Transverse colon (tissue), 4 donors: ENCODE results near the gene FIBCD1. TPM values are rescaled to one million over a fixed set of nuclear protein-coding genes. Genes with fewer than 3 reads are reported as not detected.
A peak's percentile ranks its signal among the peaks of the same experiment; 100 is the strongest.

Experiments
- DNase-seq: peaks from one replicate; pipeline ENCODE4 v3.0.0-alpha.2; 2019
- H3K27ac ChIP-seq, 4 donors: fragments of 200-600 bp; sonication (generic); 2 replicates each; pipeline ENCODE4 v1.5.1; 2016 to 2018; ENCODE audit warnings: inconsistent platforms in 4 of 4
- H3K27me3 ChIP-seq: fragments of 200-600 bp; sonication (generic); 2 replicates; pipeline ENCODE4 v1.5.1; 2017; ENCODE audit warnings: inconsistent platforms
- H3K36me3 ChIP-seq, 4 donors: fragments of 200-600 bp; sonication (generic); 2 replicates each; pipeline ENCODE4 v1.5.1; 2017 to 2019; ENCODE audit warnings: inconsistent platforms in 4 of 4
- H3K4me1 ChIP-seq, 4 donors: fragments of 200-600 bp; sonication (generic); 2 replicates each; pipeline ENCODE4 v1.5.1; 2017 to 2020; ENCODE audit warnings: inconsistent platforms in 4 of 4
- H3K4me3 ChIP-seq, 4 donors: fragments of 200-600 bp; sonication (generic); 1 replicate in 1 of 4; 2 replicates in 3 of 4; pipeline versions ENCODE4 v1.5.1 to v1.6.1; 2017 to 2019; ENCODE audit warnings: inconsistent platforms in 4 of 4
- H3K9me3 ChIP-seq, 2 donors: fragments of 200-600 bp; sonication (generic); 2 replicates each; pipeline ENCODE4 v1.5.1; 2017 to 2019; ENCODE audit warnings: inconsistent platforms in 2 of 2
- EP300 ChIP-seq: sonication (generic); formaldehyde crosslinking; IDR thresholded peaks from one replicate; pipeline ENCODE4 v1.6.1; 2017; ENCODE audit warnings: antibody characterized with exemption, low read depth
- POLR2A ChIP-seq: fragments of 450-650 bp; IDR thresholded peaks from one replicate; pipeline ENCODE4 v1.6.1; 2016; ENCODE audit warnings: antibody characterized with exemption, mild to moderate bottlenecking, moderate library complexity
- POLR2AphosphoS5 ChIP-seq, 3 donors: sonication (generic); formaldehyde crosslinking; IDR thresholded peaks; one replicate each; pipeline ENCODE4 v1.6.1; 2016; ENCODE audit warnings: antibody characterized with exemption in 3 of 3
- WGBS, 2 donors: methylation state at CpG; one replicate each; pipeline ENCODE4 v1.1.5; 2018; ENCODE audit warnings: low coverage in 1 of 2; 5-methylcytosine and 5-hydroxymethylcytosine counted together
- in situ Hi-C, 4 donors: fragments of 200-750 bp; cut with MboI; loops; one replicate each; pipeline versions ENCODE4 v1.15.0 to v1.15.1; 2017; ENCODE audit warnings: low sequenced_read_pairs in 3 of 4, low pct_ligation_motif_present in 1 of 4, low pct_unique_long_range_greater_than_20kb in 1 of 4
- intact Hi-C: fragments of 100-400 bp; cut with DNase I; formaldehyde crosslinking; loops from one replicate; pipeline ENCODE4 v1.15.1; 2023; ENCODE audit warnings: low total_unique reads
- total RNA-seq, 4 donors: library from RNA; depleted of rRNA; stranded (reverse); fragments of >200 nt; gene quantifications; one replicate each; pipeline ENCODE4 v1.1.0, GENCODE V29; 2016
- TF ChIP-seq, protein P1 (sequence below), 5 experiments: fragments of 200-600 bp in 3 of 5; fragments of 450-650 bp in 2 of 5; sonication (generic) in 3 of 5; IDR thresholded peaks; 1 replicate in 2 of 5; 2 replicates in 3 of 5; pipeline ENCODE4 v1.5.1; 2016 to 2017; ENCODE audit warnings: antibody characterized with exemption in 5 of 5, inconsistent platforms in 3 of 5, mild to moderate bottlenecking in 2 of 5, moderate library complexity in 1 of 5

The FIBCD1 gene
- total RNA-seq, 4 donors from 2014 or later: 1.6 to 54.7 (median 3.3) TPM; not detected in 1

DNA sequence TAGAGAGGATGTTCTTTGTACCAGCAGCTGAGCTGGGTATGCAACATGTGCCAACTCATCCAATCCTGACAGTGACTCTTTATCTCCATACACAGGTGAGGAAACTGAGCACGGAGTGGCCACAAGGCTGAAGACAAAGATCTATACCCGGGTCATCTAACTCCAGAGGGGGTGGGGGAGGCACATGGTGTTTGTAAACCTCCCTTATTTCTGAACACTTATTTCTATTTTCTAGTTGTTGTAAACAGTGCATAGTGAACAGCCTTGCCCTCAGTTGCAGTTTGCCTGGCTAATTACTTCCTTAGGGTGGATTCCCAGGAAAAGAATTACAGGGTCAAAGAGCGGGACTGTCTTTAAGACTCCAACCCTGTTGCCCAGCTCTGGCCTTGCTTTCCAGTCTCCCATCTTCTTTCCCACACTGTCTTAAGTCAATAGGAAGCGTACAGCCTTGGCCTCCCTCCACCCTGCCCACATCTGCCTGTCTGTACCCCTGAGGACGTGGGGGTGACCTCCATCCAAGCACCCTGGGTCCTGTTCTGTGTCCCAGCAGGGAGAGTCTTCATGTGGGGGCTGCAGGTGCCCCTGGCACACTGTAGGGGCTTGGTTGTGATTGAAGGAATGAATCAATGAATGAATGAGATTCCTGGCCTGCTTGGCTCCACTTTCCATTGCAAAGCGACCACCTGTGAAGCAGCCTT, 13.2 kb upstream of the FIBCD1 start:
- Histone ChIP-seq H3K4me1 (peaks cover 0 to 21% (median 11%) of the 10 kb centered on the region in 4 donors), H3K36me3 (no peaks in the 10 kb centered on the region), H3K27ac (peak overlapping the region in 3 of 4 donors; percentile 10 to 51 (median 44)), H3K4me3 (no peak overlapping the region), H3K27me3 (peaks cover 8% of the 10 kb centered on the region), H3K9me3 (peaks cover 0 to 6% of the 10 kb centered on the region in 2 donors)
- no peak for DNase-seq
- TF ChIP-seq EP300: no peak
- TF ChIP-seq, protein P1, sequence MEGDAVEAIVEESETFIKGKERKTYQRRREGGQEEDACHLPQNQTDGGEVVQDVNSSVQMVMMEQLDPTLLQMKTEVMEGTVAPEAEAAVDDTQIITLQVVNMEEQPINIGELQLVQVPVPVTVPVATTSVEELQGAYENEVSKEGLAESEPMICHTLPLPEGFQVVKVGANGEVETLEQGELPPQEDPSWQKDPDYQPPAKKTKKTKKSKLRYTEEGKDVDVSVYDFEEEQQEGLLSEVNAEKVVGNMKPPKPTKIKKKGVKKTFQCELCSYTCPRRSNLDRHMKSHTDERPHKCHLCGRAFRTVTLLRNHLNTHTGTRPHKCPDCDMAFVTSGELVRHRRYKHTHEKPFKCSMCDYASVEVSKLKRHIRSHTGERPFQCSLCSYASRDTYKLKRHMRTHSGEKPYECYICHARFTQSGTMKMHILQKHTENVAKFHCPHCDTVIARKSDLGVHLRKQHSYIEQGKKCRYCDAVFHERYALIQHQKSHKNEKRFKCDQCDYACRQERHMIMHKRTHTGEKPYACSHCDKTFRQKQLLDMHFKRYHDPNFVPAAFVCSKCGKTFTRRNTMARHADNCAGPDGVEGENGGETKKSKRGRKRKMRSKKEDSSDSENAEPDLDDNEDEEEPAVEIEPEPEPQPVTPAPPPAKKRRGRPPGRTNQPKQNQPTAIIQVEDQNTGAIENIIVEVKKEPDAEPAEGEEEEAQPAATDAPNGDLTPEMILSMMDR (IDR thresholded peaks at IDR 0.05): no peak
- TF ChIP-seq POLR2AphosphoS5 (IDR thresholded peaks at IDR 0.05): no peak
- TF ChIP-seq POLR2A: no peak
- intact Hi-C loops: no loop called here
- 62 to 100% methylated on average over 1 to 6 of the region's 6 CpGs for WGBS, 2 donors
- in situ Hi-C loops: no loop called here

GRCh38 chr9:130950039-130950311, 10.9 kb upstream of the FIBCD1 start:
- H3K36me3 ChIP-seq: no peaks in the 10 kb centered on the region
- peak overlapping the region in 3 of 4 donors; percentile 5 to 34 (median 30) for H3K27ac ChIP-seq
- 43% methylated on average over 1 of the region's 1 CpG; no CpG with 5 or more reads in 1 of the 2 donors for WGBS, 2 donors
- H3K9me3 ChIP-seq: peaks cover 0 to 6% of the 10 kb centered on the region in 2 donors
- intact Hi-C loops: no loop called here
- peaks cover 0 to 28% (median 17%) of the 10 kb centered on the region in 4 donors for H3K4me1 ChIP-seq
- no peak overlapping the region for H3K4me3 ChIP-seq
- no peak for TF ChIP-seq EP300
- TF ChIP-seq, protein P1 (IDR thresholded peaks at IDR 0.05): no peak
- TF ChIP-seq POLR2A: no peak
- peak in 1 of 3 donors; percentile 6 for TF ChIP-seq POLR2AphosphoS5 (IDR thresholded peaks at IDR 0.05)
- no peaks in the 10 kb centered on the region for H3K27me3 ChIP-seq
- in situ Hi-C loops: no loop called here
- DNase-seq: peak; percentile 49

GRCh38 chr9:130949188-130950038, 10.4 kb upstream of the FIBCD1 start:
- in situ Hi-C loops (loop anchor here in 1 of 4 donors (10.0 kb wide), 1 partner anchor 85 kb away; no protein-coding TSS in a partner anchor), intact Hi-C loops (loop anchor here (10.0 kb wide), 1 partner anchor 185 kb away; no protein-coding TSS in a partner anchor)

More at GRCh38 chr9:130949188-130950038, 10.4 kb upstream of the FIBCD1 start:
- H3K27me3 ChIP-seq: no peaks in the 10 kb centered on the region
- no peaks in the 10 kb centered on the region for H3K36me3 ChIP-seq
- H3K9me3 ChIP-seq: peaks cover 0 to 6% of the 10 kb centered on the region in 2 donors
- DNase-seq: no peak
- H3K27ac ChIP-seq: peak overlapping the region in 1 of 4 donors; percentile 5
- TF ChIP-seq POLR2AphosphoS5 (IDR thresholded peaks at IDR 0.05) (no peak), EP300 (no peak), POLR2A (no peak)
- TF ChIP-seq, protein P1 (IDR thresholded peaks at IDR 0.05): no peak
- WGBS, 2 donors: 0 to 74% methylated on average over 1 to 8 of the region's 8 CpGs
- H3K4me3 ChIP-seq: no peak overlapping the region
- peaks cover 0 to 28% (median 17%) of the 10 kb centered on the region in 4 donors for H3K4me1 ChIP-seq
